NCI-H2227 treated with DMSO at 0.1 percent for 48 hours (cell line): ENCODE measurements around the gene PINK1.
A peak's percentile ranks its signal among the peaks of the same experiment; 100 is the strongest.
"Not testable (repeated sequence)": the region's sequence is repeated elsewhere in the genome, so short reads cannot be mapped to it uniquely, and the experiment has no call there.

Source experiments
- DNase-seq: peaks from one replicate; lab custom pipeline; 2025; lab: John Stamatoyannopoulos, UW

Gene PINK1

DNA sequence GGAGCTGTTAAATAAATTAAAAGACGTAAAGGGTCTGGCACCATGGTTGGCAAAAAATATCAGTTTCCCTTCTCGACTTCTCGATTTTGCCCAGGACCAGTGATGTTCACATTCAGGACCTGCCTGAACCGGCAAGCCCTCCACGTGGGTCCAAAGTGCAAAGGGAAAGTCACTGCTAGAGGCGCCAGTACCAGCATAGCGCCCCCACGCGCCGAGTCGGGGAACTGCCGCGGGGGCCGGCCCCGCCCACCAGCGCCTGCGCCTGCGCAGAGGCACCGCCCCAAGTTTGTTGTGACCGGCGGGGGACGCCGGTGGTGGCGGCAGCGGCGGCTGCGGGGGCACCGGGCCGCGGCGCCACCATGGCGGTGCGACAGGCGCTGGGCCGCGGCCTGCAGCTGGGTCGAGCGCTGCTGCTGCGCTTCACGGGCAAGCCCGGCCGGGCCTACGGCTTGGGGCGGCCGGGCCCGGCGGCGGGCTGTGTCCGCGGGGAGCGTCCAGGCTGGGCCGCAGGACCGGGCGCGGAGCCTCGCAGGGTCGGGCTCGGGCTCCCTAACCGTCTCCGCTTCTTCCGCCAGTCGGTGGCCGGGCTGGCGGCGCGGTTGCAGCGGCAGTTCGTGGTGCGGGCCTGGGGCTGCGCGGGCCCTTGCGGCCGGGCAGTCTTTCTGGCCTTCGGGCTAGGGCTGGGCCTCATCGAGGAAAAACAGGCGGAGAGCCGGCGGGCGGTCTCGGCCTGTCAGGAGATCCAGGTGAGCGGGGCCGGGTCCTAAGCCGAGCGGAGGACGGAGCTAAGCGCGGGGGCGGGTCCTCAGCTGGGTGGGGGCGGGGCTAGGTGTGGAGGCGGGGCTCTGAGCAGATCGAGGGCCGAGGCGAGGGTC is at the start of gene PINK1:
Gene PINK1, plus strand, starts transcription at position 269 of the 875 bp plus-strand sequence. Its CDS starts 91 bp downstream, at position 360.
- DNase-seq, result peak; percentile 87

DNA sequence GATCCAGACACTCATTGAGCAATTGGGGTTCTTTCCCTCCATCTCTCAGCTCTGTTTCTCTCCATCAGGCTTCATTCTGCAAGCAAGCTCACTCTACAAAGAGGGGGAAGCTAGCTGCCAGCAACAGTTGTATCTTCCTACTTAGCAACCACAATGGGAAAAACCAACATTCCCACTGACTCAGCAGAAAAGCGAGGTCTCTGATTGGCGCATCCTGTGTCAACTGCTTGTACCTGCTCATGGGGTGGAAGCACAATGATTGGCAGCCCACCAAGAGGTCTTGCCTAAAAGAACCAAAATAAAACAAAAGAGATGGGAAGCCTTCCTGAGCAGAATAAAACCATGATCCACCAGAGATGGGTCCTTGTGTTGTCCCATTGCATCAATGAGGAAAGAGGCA is 48.4 kb upstream of the PINK1 start:
- DNase-seq, result no peak

DNA sequence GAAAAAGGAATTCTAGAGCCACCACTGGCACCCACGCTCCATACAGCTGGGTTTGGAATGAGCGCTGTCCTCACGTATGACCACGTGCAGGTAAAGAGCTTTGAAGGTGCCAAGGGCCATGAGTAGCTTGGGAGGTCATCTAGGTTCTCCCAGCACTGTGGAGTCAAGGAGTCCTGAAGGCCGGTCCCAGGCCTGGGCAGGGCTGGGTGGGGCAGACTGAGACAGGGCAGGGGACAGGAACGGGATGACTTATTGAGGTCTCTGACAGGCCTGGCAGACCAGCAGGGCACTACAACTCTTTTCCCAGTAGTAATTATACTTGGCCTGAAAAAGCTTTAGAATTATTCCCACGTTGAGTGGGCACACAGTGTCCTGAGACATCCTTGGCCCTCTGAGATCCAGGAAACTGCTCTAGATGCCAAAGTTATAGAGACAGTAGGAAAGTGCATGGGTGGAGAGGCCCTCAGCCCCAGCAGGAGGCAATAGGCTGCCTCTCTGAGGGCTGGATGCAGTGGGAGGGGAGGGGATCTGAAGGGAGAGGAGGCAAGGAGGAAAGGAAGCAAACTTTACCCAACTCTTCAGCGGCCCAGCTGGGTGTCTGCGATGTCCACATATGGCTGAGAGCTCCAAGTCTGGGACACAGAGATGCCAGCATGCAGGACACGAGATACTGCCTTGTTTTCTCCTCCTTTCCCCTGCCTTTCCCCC is 46.2 kb upstream of the PINK1 start:
- DNase-seq, result no peak

DNA sequence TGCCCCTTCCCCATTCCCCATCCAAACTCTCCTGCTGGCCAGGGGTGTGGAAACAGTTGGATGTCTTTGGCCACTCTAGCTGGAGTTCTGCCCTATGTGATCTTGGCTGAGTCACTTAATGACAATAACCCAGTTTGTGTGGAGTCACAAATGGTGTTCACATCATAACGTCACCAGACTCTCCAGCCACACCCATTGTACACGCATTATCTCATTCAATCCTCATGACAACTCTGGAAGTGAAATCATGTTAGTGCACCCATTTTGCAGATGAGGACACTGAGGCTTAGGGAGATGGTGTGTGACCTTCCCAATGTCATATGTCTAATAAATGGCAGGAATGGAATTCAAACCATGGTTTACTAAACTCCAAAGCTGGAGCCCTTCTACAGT is 45.6 kb upstream of the PINK1 start:
- no peak for DNase-seq

DNA sequence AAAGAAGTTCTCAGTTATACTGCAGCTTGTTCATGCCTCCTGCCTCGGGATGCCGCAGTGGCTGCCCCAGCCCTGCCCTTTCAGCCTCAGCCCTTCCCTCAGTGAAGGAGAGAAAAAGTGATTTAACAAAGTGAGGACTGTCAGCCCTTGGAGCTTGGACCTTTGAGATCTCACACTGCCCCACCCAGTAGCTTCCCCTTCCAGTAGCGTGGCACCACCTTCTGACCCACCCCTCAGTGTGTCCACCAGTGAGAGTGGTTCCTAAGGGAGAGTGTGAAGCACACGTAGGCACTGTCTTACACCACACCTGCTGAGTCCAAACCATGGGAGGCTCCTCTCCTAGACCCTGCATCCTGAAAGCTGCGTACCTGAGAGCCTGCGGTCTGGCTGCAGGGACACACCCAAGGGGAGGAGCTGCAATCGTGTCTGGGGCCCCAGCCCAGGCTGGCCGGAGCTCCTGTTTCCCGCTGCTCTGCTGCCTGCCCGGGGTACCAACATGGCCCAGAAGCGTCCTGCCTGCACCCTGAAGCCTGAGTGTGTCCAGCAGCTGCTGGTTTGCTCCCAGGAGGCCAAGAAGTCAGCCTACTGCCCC is 44.5 kb upstream of the PINK1 start, which contains the start of gene CDA:
Gene CDA, plus strand, starts transcription at position 464 of the 592 bp plus-strand sequence. Its CDS starts 33 bp downstream, at position 497.
- DNase-seq, result no peak

DNA sequence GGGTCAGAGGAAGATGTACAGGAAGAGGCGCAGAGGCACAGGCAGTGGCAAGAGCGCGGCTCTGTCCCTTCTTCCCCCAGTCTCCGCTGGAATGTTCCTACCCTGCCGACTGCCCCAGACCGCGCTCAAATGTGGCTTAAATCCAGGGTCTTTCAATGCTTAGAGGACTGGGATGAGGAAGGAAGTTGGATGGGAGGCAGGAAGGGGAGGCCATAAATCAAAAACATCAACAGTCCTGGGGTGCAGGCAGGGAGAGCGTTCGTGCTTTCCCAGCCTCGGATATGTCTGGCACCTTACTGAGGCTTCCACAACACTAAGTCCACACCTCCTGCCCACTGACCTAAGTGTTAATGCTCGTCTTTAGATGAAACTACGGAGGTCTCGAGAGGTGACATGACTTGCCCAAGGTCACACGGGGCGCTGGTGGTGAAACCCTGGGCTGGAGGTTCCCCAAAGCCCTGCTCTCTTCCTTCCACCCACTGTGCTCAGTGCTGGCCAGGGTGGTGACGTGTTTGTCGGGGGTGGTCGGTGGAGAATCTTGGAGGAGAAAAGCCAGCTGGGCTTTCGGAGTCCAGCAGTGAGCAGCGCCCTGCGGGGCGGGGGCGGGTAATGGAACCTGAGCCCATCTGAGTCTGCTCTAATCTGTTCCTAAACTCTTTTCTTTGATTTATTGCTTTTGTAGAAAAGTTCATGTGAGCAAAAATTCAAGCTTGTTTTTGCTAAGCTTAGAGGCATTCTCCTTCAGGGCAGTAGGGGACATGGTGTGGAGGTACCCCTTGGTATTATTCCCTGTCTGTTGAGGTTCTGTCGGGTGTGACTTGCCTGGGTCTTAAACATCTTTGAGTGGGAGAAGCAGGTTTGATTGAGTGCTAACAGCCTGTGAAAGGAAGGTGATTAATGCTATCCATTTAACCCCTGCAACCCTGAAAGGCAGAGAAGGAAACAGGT is 43.7 kb upstream of the PINK1 start:
- DNase-seq, result no peak

DNA sequence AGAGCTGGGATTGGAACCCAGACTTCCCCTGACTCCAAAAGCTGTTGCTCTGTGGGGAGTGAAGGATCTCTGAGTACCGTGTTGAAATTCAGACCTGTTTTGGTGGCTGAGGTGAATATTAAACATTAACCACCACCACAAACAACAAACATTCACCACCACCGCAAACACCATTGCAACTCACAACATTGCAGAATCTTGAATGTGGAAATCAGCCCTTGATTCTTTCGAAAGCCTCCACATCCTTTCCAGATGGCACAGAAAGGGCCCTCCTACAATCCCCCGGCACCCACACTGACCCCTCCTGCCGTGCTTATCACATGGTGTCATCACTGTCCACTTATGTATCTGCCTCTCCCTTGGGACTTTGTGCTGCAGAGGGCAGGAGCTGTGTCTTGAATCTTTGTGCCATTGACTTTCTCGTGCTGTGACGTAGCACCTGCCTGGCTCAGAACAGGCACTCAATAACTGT is 42.9 kb upstream of the PINK1 start:
- DNase-seq, result no peak

DNA sequence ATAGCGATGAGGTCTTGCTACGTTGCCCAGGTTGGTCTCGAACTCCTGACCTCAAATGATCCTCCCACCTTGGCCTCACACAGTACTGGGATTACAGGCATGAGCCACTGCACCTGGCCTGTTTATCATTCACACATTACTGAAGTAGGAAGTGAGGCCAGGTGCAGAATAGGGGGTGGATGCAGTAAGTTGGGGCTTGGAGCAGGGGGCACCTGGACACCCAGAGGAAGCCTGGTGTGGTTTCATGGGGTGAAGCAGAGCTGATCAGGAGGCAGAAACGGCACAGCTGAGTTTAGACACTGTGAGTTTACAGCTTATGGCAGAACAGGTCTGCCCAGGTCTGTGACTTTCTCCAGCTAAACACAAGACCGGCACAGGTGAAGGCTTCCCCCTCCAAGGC is 39.5 kb upstream of the PINK1 start:
- no peak for DNase-seq

DNA sequence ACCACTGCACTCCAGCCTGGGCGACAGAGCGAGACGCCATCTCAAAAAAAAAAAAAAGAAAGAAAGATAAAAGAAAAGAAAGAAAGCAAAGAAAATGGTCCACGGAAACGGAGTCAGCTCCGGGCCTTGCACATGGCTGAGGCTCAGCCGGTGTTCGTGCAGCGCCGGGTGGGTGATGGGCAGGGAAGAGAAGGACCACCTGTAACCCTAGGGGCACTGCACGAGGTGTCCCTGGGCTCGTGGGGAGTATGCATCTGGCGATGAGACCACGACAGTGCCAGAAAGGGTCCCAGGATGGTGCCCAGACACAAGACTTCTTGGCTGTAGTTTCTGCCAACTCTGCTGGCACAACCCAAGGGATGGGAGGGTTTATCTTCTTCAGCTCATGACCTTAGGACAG is 38.5 kb upstream of the PINK1 start:
- no peak for DNase-seq

DNA sequence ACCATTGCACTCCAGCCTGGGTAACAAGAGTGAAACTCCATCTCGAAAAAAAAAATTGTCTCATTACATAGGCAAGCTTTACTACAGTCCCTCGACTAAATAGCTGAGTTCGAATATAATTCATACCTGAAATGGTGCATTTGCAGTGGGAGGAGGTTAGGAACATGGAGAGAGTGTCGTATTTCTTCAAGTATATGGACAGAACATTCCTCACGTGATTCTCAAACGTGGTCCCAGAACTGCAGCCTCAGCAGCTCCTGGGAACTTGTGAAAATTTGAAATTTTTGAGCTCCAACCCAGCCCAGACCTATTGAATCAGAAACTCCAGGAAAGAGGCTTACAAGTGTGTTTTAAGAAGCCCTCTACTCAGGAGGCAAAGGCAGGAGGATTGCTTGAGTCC is 37.2 kb upstream of the PINK1 start:
- DNase-seq, result no peak

DNA sequence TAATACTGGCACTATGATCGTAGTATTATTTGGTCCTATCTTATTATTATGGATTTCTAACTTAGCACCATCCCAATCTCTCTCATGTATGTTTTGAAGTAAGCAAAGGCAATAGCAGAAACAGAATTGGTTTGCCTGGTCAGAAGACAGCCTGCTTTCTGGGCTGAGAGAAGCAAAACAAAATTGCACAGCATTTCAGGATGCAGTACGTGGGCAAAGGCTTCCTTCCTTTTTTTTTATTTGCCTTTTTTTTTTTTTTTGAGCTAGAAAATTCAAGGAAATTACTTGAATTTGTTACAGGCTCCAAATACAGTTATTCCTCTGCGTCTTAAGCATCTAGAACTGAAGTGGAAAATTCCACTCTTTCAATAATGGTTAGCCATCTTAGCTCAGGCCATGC is 35.6 kb upstream of the PINK1 start:
- DNase-seq, result no peak

DNA sequence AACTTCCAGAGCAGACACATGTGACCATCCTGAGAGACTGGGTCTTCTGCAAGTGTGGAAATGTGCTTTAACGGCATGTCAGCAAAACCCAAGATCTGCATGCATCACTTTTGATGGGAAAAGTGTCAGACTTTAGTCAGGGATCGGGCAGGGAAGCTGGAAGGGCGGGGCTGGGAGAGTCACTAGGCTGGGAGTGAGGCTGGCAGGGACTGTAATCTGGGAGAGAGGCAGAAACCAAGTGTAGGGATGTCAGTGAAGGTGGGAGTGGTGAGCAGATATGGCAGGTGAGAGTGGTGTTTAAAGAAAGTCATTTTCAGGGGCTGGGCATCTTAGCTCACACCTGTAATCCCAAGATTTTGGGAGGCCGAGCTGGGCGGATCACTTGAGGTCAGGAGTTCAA is 33.1 kb upstream of the PINK1 start:
- no peak for DNase-seq

DNA sequence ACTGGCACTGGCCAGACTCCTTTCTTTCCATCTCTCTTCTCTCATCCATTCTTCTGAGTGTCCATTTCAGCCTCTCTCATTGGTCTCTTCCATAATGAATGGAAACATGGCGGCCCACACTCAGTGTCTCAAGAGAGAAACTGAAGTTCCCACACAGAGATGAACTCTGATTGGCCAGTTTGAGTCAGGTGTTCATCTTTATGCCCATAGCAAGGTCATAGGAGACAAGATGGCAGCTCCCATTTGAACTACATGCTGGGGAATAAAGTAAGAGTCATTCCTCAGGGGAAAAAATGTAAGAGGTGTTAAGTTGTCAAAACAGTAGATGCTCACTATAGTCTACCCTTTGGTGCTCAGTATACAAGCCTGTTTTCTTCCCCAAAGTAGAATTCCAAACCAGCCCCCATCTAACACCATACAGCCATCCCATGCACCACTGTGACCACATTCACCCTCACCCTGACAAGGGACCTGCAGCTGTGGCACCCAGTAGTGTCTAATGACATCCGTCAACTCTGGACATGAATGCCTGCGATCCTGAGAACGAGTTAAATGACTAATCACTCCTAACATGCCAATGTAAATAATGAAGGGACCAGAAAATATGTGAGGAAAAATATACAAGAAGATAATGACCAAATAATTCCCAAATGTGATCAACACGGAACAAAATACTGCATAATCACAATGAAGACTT is 32.0 kb upstream of the PINK1 start:
- no peak for DNase-seq

DNA sequence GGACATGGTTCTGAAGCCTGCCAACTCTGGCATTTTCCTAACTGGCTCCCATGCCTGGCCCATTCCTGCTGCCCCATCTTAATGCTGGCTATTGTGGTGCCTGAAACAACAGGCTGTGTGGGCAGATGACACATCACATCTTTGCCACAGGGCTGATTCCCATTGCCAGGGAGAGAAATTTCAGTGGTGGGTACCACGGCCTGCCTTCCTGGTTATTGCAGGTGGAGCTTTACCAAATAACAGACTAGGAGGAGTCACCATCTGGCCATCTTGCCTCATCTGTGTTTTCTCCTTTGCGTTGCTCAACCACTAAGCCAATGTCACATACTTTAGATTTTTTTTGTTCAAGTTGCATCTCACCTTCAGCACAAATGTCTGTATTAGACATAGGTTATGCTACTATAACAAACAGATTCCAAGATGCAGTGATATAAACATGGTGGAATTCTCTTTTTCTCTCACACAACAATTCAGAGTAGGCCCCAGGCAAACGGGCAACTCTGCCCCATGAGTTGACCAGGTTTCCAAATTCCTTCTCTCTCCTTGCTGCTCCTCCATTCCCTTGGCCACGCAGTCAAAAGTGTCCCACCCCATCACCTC is 30.3 kb upstream of the PINK1 start:
- no peak for DNase-seq

DNA sequence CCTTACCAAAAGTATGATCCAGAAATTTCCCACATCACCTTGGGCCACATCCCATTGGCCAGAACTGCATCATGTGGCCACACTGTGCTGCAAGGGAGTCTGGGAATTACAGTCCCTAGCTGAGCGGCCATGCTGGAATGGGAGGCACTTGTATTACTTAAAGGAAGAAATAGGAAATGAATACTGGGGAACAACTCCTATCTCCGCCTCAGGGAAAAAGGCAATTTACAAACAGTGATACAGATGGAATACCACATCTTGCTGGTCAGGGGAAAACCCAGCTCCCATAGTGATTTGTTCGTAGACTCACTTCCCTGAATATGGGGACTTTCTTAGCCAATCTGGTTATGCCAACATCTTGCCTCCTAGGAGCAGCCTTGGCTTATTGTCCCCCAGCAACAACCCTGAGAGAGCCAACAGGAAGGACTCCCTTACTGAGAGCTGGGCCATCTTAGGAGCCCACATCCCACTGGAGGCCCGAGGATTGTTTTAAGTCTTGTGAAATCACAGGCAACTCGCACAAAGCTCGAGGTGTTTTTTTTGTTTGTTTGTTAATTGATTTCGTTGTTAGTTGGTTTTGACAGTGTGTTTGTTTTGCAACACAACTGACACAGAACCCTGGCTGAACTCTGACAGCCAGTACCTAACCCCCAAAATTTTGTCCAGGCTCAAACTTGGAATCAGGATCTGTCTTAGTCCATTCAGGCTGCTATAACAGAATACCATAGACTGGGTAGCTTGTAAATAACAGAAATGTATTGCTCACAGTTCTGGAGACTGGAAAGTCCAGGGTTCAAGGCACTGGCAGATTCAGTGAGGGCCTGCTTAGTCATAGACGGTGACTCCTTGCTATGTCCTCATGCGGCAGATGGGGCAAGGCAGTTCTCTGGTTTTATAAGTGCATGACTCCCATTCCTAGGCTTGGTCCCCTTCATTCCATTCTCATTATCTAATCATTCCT is 29.5 kb upstream of the PINK1 start:
- DNase-seq, result no peak

DNA sequence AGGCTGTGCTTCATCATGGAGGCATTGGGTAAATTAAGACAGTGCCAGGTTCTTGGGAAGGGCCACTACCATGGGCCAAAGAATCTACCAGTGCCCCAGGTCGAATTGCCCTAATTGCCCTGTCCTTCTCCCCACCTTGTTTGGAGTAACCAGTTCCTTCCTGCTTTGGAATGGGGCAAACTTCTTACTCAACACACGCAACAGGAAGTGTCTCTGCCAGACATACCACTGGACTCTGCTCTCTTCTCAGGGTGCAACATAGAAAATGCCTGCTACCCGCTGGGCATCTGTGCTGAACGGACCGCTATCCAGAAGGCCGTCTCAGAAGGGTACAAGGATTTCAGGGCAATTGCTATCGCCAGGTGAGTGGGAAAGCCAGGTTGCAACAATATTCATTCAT is 28.6 kb upstream of the PINK1 start:
- DNase-seq, result no peak

DNA sequence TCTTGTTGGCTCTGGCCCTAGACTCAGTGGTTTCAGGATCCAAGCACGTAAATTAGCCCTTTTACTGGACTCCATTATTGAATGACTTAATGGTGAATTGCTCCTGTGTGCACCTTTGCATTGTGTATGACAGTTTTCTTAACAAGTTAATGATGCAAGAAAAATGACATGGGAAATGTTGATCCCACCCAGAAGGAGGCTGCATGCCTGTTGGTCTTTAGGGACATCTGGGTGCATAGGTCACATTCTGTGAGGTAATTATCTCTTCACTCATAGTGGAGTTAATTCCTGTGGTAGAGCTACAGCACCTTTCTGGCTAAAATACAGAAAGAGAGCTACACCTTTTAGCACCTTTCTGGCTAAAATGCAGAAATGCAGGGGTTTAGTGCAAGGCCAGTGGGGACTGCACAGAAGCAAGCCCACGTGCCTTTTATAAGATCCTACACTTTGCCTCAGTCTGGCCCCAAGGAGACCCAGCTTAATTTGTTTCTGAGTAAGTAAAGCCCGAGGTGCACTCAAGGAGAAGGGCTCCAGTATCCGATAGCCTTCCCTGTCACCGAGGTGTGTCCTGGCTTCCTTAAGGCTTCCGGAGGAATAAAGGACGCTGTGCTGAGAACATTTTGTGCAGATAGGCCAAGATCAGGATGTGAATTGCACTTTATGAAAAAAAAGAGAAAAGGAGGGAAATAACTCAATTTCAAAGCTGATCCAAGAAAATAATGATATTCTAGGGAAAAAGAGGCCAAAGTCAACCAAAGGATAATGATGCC is 26.3 kb upstream of the PINK1 start:
- not testable (repeated sequence) for DNase-seq

DNA sequence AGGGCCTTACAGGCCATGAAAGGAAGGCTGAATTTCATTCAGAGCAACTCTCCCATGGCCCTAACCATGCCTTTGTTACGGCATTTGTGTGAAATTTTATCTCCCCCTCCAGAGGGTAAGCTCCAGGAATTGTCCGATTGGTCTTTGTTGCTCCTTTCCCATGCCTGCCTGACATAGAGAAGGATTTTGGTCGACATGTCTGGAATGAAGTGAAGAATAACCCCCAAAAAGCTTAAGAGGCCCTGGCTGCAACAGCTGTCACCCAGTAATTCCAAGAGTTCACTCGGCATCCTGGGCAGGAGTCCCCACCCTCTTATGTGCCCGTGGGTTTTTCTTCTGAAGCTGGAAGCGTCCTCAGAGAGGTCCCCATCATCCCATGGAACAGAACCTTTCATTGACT is 23.7 kb upstream of the PINK1 start:
- no peak for DNase-seq

DNA sequence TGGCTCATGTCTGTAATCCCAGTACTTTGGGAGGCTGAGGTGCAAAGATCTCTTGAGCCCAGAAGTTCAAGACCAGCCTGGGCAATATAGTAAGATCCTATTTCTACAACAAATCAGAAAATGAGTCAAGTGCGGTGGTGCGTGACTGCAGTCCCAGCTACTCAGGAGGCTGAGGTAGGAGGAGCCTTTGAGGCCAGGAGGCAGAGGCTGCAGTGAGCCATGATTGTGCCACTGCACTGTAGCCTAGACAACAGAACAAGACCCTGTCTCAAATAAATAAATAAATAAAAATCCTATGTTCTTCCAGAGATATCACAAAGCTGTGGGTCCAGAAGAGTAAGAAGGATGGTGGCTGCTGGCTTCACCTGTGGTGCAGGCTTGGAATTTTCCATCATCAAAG is 22.3 kb upstream of the PINK1 start:
- DNase-seq, result no peak
